GM21619 (cell line): ENCODE results near the gene TFEB.

Source experiments
- ATAC-seq: cut with Tn5 transposase; IDR thresholded peaks from one replicate; pipeline ENCODE4 v1.9.1; 2021; ENCODE audit not compliant: unreplicated experiment

The TFEB gene

DNA sequence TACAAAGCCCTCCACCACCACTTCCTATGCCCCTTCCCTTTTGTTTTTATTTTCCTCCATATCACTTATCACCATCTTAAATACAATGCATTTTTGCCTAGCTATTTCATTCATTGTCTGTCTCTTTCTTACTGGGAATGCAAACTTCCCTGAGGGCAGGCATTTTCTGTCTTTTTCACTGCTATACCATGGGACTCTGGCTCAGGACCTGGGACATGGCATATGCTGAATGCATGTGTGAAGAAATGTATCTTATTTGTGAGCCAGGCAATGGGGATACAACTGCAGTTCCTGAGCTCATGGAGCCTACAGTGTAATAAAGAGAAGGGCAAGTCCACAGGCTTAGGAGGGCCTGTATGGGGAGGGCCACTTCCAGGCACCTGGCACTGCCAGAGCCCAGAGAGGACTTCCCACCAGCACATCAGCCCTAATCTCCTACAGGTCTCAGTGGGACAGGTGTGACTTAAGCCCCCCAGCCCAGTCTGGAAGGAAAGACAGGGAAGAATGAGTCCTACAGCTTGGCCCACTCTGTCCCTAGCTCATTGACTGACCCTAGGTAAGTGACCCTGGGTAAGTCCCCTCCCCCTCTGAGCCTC lies 43.2 kb downstream of the TFEB start:
- no peak for ATAC-seq

DNA sequence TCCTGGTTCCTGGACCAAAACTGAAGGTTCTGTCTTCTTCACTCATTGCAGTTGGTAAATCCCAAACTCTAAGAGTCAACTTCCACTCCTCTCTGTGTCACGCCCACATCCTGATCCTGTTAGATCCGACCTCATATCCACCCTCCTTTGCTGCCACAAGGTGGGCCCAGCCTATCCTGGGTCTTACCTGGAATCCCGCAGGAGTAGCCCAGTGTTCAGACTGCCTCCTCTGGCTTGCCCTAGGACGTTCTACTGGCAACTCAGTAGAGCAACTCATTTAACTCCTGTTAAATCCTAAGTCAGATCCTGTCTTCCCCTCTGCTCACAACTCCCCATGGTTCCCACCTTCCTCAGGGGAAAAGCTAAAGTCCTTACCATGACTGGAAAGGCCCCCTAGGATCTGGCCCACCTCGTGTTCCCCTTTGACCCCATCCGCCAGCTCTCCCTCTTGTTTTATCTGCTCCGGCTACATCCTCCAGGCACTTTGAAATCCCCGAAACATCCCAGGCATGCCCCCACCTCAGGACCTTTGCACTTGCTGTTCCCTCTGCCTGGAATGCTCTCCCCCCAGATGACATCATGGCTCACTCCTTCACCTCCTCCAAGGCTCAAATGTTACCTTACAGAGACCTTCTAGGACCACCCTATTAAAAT lies 43.9 kb downstream of the TFEB start:
- ATAC-seq = no peak

DNA sequence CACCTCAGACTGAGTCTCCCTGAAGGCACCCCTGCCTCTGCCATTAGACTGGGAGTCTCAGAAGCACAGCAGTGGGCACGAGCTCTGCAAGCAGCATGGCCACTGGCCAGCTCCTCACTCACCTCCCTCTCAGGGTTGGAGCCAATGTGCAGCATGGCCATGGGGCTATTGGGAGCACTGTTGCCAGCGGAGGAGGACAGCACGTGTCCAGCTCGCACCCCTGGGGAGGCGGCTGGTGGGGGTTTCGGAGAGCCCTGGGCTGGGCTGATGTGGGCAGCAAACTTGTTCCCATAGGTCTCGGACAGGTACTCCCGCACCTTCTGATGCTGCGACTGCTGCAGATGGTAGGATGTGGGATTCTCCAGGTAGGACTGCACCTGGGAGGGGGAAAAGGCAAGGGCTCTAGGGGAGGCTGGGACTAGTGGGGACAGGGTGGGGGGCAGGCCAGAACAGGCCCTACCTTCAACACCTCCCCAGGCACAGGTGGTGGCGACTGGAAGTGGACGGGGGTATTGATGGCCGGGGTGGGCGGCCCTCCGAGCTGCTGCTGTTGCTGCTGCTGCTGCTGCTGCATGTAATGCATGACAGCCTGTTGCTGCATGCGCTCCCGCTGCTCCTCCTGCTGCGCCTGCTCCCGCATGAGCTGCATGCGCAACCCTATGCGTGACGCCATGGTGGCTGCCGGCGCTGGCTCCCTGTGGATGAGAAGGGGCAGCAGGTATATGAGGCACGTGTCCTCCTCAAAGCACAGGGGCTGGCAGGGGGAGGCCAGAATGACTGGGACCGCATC lies 44.7 kb downstream of the TFEB start:
- ATAC-seq = no peak

DNA sequence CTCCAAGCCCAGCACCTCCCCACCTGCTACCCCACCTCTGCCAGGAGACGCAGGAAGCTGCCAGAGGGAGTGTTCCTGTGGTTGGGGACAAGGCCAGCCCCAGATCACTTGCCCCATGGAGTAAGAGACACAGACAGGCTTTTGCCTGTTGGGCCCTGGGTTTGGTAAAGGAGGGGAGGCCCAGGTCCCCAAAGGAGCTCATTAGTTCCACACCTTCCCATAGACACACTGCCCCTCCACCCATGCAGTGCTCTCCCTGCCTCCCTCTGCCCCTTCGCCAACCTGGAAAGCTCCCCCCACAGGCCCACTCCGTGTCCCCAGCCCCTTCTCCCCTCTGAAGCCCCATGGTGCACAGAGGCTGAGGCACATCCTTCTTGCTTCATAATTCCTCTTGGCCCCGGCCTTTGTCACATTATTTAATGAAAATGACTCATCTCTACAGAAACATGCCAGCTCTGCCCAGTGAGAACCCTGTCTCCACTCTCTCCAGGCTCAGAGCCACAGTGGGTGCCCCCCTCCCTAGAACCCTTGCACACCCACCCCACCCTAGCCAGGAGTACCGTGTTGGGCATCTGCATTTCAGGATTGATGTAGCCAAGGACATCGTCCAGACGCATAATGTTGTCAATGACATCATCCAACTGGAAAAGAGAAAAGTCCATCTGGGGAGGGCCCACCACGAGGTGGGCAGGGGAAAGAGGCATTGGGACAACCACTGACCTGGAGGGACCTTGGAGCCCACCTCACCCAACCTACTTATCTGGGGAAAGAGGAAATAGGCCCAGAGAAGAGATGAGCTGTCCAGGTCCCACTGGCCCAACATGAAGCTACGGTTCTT lies 46.0 kb downstream of the TFEB start:
- ATAC-seq = no peak

DNA sequence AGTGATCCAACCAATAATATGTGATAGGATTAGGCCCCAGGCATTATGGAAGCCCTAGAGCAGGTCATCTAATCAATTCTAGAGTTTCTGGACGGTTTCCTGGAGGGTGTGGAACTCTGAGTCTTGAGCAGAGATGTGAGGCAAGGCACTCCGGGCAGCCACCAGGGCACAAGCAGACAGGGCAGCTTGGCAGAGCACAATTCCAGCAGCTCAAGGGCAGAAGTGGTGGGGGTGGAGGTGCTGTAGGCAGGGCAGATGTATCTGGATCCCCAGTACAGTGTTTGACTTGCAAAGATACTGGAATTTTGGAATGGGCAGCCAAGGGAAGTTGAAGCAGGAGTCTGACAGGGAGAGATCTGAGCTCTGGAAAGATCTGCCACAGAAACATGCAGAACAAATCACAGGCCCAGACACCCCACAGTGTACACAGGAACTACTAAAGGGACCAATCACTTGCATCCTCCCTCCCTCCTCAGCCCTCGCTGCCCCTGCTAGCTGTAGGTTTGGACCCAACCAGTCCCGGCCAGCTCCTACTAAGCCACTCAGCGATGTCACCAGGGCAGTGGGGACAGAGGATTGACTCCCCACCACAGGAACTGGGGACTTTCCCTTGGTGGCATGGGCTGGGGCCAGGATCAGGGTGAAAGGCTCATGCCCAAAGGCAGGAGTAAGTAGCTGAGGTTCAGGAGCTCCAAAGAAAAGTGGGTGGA lies 47.0 kb downstream of the TFEB start:
- no peak for ATAC-seq

DNA sequence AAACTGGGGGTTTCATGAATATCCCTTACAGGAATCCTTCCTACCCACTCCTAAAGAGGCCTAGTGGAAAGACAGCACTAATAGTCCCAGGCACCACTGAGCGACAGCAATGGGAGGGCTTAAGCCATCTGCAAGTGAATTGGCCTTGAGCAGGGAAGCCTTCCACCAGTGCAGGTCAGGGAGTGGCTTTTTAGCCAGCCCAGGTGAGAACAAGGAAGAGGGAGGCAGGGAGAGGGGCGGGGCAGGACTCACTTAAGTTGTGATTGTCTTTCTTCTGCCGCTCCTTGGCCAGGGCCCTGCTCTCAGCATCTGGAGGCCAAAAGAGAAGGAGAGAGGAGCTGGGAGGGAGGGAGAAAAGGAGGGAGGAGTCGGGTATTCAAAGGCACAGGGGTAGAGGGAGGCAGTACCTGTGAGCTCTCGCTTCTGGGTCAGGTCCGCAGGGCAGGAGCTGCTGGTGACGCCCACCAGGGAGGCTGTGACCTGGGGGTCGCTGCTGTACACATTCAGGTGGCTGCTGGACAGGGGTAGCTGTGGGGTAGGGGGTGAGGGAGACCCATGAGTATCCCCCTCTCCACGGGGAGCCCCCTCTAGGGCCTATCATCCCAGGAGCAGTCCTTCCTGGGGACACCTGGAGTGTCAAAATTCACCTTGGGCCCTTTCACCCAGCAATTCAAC lies 47.8 kb downstream of the TFEB start:
- no peak for ATAC-seq

DNA sequence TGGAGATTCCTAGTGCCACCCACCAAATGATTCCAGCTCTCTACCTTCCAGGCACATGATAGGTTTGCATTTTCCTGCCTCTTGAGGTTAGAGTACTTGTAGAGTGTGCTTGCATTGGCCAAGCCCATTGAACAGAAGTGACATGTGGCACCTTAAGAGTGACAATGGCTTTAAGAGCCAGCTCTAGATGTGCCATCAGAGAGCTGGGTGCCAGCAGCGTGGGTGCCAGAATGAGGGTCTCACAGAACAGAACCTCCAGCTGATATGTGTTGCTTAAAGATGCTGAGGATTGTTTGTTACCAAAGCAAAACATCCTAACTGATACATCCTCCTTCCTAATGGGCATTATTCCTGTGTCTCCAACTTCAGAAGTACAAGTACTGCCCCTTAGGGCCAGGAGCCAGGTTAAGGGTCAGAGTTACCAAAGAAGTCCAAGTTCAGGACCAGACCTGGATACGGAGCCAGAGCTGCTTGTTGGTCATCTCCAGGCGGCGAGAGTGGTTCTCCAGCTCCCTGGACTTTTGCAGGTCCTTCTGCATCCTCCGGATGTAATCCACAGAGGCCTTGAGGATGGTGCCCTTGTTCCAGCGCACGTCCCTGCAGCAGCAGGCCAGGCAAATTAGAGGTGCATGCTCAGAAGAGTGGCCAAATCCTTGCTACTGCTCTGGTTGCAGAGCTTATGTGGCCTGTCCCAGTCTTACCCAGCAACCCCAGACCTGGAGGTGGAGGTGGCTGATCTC lies 49.6 kb downstream of the TFEB start:
- no peak for ATAC-seq

DNA sequence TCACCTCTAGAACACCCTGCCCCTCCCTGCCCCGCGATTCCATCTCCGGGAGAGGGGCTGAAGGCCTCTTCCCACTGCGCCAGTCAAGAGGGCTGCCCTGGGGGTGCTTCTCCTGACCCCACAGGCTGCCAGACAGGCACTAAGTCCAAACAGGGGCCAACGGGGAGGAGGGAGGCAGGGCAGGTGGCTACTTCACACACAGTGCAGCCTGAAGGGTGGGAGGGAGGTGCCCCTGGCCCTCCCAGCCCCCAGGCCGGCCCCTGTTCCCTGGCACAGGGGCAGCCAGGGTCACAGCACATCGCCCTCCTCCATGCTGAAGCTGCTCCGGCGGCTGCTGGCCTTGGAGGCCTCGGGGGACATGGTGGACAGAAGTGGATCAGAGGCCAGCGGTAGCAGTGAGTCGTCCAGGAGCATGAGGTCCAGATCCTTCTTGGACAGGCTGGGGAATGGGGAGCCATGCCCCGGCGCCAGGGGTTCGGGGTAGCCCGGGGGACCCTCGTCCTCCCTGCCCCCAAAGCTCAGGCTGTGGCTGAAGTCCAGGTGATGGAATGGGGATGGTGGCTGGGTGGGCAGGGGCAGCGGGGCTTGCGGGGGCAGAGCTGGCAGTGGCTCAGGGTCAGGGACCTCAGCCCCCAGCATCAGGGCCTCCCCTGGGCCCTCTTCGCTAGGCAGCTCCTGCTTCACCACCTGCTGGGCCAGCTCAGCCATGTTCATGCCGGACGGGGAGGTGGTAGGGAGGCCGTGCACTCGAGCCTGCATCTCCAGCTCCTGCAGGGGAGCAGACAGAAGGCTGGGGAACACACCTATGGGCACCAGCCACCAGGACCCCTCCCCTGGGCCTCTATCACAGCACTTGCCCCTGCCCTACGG lies 50.9 kb downstream of the TFEB start:
- ATAC-seq = no peak

DNA sequence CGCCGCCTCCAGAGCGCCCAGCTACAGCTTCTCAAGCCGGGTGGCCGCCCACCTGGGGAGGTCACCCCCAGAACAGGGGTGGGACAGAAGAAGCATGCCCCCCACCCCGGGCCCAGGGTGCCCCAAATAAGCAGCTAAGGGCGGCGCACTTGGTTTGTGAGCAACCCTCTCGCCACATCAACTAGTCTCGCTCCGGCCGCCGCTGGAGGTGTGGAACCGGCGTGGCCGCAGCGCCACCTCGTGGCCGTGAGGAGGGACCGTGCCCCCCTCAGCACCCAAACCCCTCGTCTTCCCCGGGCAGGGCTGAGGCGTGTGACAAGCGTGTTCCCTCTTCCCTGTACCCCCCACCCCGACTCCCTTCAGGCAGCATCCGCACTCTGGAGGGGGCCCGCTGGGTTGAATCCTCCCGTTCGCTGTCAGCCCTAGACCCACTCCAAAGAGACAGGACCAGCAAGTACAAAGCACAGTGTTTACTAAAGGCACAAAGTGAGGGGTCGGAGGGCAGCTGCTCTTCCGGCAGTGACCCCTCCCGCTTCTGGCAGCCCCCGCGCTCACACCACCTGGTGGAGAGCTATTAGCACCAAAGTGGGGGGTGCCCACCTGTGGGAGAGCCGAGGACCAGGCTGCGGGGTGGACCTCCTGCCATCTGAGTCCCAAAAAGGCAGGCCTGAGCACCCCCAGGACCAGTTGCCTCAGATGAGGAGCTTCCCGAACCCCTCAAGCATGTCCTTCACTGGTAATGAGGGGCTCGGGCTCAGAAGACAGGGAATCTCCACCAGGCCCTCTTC lies 51.7 kb downstream of the TFEB start:
- peak; percentile 41 for ATAC-seq

DNA sequence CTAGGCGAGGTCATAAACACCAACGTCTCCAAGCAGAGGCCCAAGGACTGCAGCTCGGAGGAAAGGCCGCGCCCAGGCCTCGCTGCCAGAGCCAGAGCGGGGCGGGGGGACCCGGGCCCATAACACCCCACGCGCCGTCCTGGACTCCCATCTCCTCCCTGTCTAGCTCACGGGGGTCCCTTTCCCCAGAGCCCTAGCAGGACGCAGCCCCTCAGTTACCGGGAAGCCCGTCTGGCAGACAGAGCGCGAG lies 52.2 kb downstream of the TFEB start:
- ATAC-seq = no peak

DNA sequence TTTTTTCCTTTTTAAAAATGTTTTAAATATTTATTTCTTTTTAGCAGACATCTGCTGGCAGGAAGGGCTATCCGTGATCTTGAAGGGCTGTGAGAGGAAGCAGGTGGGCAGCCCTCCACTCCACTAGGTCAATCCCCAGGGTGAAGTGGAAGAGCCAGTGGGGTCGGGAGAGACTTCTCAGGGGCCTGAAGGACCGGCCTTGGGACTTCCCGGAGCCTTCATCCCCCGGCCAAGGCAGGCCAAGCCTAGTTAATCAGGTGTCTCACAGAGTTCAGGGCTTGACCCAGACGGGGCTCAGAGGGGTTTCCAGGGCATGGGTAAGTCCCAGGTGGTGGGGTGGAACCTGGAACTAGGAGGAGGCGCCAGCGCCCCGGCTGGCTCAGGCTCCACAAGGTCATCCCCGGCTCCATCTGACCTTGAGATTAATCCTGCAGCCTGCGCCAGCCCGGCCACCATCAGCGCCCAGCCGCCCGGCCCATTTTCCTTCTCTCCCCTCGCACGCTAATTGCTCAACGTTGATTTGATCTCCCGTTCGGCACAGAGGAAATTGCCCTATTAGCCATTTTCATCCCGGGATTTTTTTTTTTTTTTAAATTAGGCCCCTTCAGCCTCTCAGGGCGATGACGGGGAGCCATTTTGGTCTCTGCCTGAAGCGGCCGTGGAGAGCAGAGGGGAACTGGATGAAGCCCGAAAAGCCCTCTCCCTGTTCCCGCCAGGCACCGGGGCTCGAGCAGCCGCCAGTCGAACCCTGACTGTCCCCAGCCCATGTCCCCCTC lies 52.7 kb downstream of the TFEB start:
- ATAC-seq = no peak

DNA sequence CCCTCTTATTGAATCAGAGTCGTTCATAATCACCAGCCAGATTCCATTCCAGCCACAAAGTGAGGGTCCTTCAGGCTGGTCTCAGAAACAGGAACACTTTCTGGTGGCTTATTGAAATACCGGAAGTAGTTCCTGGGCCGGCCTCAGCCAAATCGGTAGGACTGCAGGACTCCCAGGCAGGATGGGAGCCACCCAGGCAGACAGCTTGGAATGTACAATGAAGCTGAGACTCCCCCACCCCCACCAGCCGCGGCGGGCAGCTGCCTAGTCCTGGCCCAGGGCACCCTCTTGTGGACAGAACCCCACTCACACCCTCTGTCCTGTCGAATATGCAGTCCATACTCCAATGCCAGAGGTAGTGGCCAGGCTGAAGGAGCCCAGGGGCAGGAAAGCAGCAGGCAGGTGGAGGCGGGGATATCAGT lies 53.3 kb downstream of the TFEB start:
- ATAC-seq = peak; percentile 59

DNA sequence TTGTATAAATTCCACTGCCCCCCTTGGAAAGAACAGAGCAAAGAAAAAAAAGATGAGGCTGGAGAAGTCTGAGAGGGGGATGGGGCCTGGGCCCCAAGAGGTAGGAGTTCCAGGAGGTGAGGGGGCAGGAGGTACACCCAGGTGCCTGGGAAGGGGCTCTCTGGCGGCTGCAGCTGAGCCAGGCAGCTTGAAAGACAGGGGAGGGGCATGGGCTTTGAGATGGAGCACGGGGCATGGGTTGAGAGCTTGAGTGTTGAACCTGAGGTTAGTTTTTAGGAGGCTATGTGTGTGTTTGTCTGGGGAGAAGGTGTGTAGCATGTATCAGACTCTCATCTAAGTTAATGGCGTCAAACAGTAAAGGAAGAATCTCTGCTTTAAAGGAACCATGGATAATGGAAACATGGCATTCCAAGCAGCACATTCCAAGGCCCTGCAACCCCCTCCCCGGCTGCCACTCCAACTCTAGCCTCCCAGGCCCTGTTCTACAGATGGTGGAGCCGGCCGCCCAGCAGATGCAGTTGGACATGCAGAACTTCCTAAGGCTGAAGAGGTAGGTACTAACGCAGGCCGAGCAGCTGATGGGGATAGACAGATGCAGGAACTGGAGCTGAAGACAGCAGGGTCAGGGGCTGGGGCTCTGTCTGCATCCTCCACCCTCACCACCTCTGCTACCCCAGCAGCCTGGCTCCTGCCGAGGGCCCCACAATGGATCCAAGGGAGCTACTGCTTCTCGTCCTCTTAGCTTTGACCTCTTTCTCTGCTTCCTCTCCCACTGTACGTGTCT lies 55.0 kb downstream of the TFEB start:
- ATAC-seq = no peak

DNA sequence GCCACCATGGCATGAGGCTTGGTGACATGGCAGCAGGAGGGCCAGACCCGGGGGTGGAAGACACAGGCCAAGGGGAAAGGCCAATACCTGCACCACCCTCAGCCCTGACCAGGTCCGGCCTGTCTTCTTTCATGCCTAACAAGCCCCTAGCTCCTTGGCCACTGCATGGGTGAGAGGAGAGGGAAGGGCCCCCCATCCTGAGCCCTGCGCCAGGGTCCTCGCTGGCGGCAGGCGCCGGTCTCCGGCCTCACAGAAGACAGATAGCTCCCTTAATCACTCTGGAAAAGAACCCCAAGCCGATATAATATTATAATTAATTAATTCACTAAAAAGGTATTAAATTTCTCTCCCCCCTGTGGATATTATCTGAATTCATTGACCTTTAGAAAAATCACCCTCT lies 55.7 kb downstream of the TFEB start:
- no peak for ATAC-seq

DNA sequence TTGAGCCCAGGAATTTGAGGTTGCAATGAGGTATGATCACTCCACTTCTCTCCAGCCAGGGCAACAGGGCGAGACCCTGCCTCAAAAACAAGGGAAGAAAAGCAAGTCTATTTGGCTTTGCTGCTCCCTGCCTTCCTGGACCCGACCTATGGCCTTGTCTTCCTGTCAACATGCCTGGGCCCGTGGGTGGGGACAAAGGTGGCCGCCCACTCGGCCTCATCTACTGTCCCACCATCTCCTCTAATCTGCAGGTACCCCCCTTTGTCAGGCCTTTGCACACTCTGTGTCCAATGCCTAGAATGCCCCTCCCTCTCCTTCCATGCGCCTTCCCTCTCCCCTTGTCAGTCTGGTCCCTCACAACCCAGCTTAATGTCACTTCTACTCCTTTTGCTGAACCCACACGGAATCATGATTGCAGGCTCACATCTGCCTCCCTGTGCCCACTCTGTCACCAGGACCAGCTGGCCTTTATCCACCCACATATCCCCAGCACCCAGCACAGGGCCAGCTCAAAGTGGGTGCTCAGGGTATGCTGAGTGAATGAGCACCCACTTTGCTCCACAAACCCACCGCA lies 56.8 kb downstream of the TFEB start:
- ATAC-seq = no peak
